ENCODE data around the gene VEPH1. TPM values are rescaled to one million over a fixed set of nuclear protein-coding genes. Genes with fewer than 3 reads are reported as not detected.

VEPH1 gene
- polyA plus RNA-seq, 1 donor (not counting 4 experiments of a cell fraction or from before 2014, with no cell fraction given): 0.21 TPM

DNA sequence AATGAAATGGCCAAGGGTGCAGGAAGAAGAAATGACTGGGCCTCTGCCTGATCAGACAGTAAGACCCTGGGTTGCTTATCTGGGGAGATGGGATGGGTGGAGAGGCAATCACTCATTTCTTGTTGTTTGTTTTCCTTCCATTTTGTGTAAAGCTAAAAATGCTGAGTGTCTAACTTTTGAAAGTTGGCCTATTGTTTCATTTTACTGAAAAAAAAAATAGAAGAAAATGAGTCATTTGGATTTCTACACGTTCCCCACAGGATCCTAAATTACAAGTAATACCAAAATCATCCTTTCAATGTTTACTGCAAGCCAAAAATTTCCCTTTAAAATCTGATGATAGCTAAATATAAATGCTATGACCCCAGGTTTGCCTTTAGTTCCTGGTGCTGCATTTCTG is 36.0 kb downstream of the VEPH1 start:
- dilution Hi-C loops (cut with MboI; ENCODE audit: extremely low pct_ligation_motif_present, low sequenced_read_pairs): no loop called here
- Histone ChIP-seq H3K4me3 (ENCODE audit: control insufficient read depth in 2 of 3, extremely low read depth in 1 of 3, insufficient read depth in 2 of 3, low read depth in 1 of 3, low read length in 3 of 3) (no peak overlapping the region), H3K36me3 (ENCODE audit: control insufficient read depth in 2 of 2, extremely low read depth in 1 of 2, insufficient read depth in 2 of 2, low read length in 2 of 2) (no peaks in the 10 kb centered on the region), H3K4me1 (ENCODE audit: control insufficient read depth, extremely low read depth, insufficient read depth, low read length) (no peaks in the 10 kb centered on the region), H3K9me3 (ENCODE audit: control insufficient read depth, low read depth, low read length) (no peaks in the 10 kb centered on the region), H3K9ac (ENCODE audit: control insufficient read depth, extremely low read depth, insufficient read depth, low read length) (no peak overlapping the region), H4K20me1 (ENCODE audit: control insufficient read depth, extremely low read depth, insufficient read depth, low read length) (no peaks in the 10 kb centered on the region), H3K27ac (ENCODE audit: control insufficient read depth, insufficient read depth, low read length) (no peak overlapping the region), H2AFZ (ENCODE audit: control insufficient read depth, low read length) (no peak overlapping the region), H3K4me2 (ENCODE audit: control insufficient read depth, extremely low read depth, insufficient read depth, low read depth, low read length) (no peak overlapping the region), H3K79me2 (ENCODE audit: control insufficient read depth, insufficient read depth, low read length) (no peaks in the 10 kb centered on the region), H3K27me3 (ENCODE audit: control insufficient read depth, extremely low read depth, insufficient read depth, low read length) (no peaks in the 10 kb centered on the region), H3K9me1 (ENCODE audit: control insufficient read depth, extremely low read depth, insufficient read depth, low read length) (no peaks in the 10 kb centered on the region)
- FAIRE-seq: no peak
- TF ChIP-seq, protein P1, sequence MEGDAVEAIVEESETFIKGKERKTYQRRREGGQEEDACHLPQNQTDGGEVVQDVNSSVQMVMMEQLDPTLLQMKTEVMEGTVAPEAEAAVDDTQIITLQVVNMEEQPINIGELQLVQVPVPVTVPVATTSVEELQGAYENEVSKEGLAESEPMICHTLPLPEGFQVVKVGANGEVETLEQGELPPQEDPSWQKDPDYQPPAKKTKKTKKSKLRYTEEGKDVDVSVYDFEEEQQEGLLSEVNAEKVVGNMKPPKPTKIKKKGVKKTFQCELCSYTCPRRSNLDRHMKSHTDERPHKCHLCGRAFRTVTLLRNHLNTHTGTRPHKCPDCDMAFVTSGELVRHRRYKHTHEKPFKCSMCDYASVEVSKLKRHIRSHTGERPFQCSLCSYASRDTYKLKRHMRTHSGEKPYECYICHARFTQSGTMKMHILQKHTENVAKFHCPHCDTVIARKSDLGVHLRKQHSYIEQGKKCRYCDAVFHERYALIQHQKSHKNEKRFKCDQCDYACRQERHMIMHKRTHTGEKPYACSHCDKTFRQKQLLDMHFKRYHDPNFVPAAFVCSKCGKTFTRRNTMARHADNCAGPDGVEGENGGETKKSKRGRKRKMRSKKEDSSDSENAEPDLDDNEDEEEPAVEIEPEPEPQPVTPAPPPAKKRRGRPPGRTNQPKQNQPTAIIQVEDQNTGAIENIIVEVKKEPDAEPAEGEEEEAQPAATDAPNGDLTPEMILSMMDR (optimal IDR thresholded peaks at IDR 0.05 in 1 of 3, IDR thresholded peaks at IDR 0.05 in 1 of 3, conservative IDR thresholded peaks at IDR 0.05 in 1 of 3; ENCODE audit: extremely low read depth in 1 of 3, insufficient read depth in 2 of 3, low read length in 3 of 3): no peak
- no peak for TF ChIP-seq EZH2 (IDR thresholded peaks at IDR 0.05; ENCODE audit: low read length)
- DNase-seq (ENCODE audit: low read depth, low spot score): no peak

DNA sequence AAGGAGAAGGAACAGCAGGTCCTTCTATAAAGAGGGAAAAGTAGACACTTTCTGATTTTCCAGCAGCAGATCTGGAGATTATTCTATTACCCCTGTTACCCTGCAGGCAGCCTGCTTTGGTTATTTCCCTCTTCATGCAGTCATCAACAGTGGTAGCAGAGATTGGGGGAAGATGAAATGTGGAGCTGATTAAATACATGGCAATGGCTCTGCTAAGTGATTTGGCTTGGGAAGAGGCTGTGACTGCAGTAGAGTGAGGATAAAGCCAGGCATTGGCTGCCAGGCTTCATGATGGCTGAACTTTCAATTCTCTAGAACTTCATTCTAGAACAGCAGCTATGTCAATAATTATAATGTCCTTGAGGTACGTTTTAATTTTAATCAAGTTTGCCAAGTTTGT is 37.5 kb downstream of the VEPH1 start:
- FAIRE-seq (no peak), DNase-seq (ENCODE audit: low read depth, low spot score) (no peak)
- Histone ChIP-seq H3K36me3 (ENCODE audit: control insufficient read depth in 2 of 2, extremely low read depth in 1 of 2, insufficient read depth in 2 of 2, low read length in 2 of 2) (no peaks in the 10 kb centered on the region), H3K4me2 (ENCODE audit: control insufficient read depth, extremely low read depth, insufficient read depth, low read depth, low read length) (no peak overlapping the region), H3K27ac (ENCODE audit: control insufficient read depth, insufficient read depth, low read length) (no peak overlapping the region), H3K4me3 (ENCODE audit: control insufficient read depth in 2 of 3, extremely low read depth in 1 of 3, insufficient read depth in 2 of 3, low read depth in 1 of 3, low read length in 3 of 3) (no peak overlapping the region), H3K9ac (ENCODE audit: control insufficient read depth, extremely low read depth, insufficient read depth, low read length) (no peak overlapping the region), H3K4me1 (ENCODE audit: control insufficient read depth, extremely low read depth, insufficient read depth, low read length) (no peaks in the 10 kb centered on the region), H3K79me2 (ENCODE audit: control insufficient read depth, insufficient read depth, low read length) (no peaks in the 10 kb centered on the region), H3K9me3 (ENCODE audit: control insufficient read depth, low read depth, low read length) (no peaks in the 10 kb centered on the region), H3K9me1 (ENCODE audit: control insufficient read depth, extremely low read depth, insufficient read depth, low read length) (no peaks in the 10 kb centered on the region), H2AFZ (ENCODE audit: control insufficient read depth, low read length) (no peak overlapping the region), H4K20me1 (ENCODE audit: control insufficient read depth, extremely low read depth, insufficient read depth, low read length) (no peaks in the 10 kb centered on the region), H3K27me3 (ENCODE audit: control insufficient read depth, extremely low read depth, insufficient read depth, low read length) (no peaks in the 10 kb centered on the region)
- dilution Hi-C loops (cut with MboI; ENCODE audit: extremely low pct_ligation_motif_present, low sequenced_read_pairs): no loop called here
- TF ChIP-seq, protein P1 (optimal IDR thresholded peaks at IDR 0.05 in 1 of 3, IDR thresholded peaks at IDR 0.05 in 1 of 3, conservative IDR thresholded peaks at IDR 0.05 in 1 of 3; ENCODE audit: extremely low read depth in 1 of 3, insufficient read depth in 2 of 3, low read length in 3 of 3): no peak
- TF ChIP-seq EZH2 (IDR thresholded peaks at IDR 0.05; ENCODE audit: low read length): no peak
